GM19438 (cell line): ENCODE results near the gene TXLNG.
"Not testable (repeated sequence)": the region's sequence is repeated elsewhere in the genome, so short reads cannot be mapped to it uniquely, and the experiment has no call there.

Source experiments
- ATAC-seq: cut with Tn5 transposase; IDR thresholded peaks from one replicate; pipeline ENCODE4 v1.9.1; 2021; ENCODE audit warnings: low read depth; ENCODE audit not compliant: unreplicated experiment

Gene TXLNG

GRCh38 chrX:16786139-16786790 lies at the start of gene TXLNG:
TXLNG (plus strand) TSS chrX:16786466; CDS start chrX:16786488, 22 bp downstream.
- ATAC-seq, result peak; percentile 99

- ATAC-seq, result no peak
Measured at GRCh38 chrX:16737024-16737423, 49.2 kb upstream of the TXLNG start.

- ATAC-seq, result no peak
Measured at GRCh38 chrX:16739574-16739973, 46.7 kb upstream of the TXLNG start.

- ATAC-seq, result no peak
Measured at GRCh38 chrX:16743604-16744325, 42.5 kb upstream of the TXLNG start.

GRCh38 chrX:16745102-16745501 lies 41.2 kb upstream of the TXLNG start:
- no peak for ATAC-seq

GRCh38 chrX:16745659-16746058 lies 40.6 kb upstream of the TXLNG start:
- ATAC-seq, result no peak

DNA sequence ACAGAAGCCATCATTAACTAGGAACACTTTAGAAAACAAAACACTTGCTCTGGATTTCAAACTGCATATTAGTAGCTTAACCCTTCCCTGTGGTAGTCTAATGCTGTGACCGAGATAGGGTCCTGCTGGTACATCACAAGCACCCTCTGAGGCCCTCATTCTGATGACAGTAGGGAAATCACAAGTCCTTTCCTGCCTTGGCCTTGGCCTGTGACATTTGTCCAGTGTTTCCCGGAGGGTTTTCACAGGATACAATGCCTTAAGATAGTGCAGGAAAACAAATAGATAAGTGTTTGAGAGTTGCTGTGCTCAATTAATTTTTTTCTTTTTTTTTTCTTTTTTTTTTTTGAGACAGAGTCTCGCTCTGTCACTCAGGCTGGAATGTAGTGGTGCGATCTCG lies 37.8 kb upstream of the TXLNG start:
- ATAC-seq, result no peak

DNA sequence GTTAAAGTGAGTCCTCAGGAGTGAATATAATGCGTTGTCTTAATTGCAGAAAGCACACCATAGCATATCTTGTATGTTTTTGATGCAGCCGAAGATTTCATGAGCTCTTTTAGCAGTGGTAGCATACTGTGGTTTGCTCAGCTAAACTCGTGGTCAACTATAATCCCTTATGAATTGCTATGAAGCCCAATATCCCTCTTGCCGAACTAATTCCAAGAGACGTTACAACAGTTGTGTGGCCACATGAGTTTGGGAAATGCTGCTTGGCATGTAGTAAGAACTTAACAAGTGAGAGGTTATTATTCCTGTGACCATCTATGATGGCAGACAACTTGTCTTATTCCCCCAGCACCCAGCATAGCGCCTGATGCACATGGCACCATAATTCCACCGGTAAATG lies 36.1 kb upstream of the TXLNG start:
- no peak for ATAC-seq

DNA sequence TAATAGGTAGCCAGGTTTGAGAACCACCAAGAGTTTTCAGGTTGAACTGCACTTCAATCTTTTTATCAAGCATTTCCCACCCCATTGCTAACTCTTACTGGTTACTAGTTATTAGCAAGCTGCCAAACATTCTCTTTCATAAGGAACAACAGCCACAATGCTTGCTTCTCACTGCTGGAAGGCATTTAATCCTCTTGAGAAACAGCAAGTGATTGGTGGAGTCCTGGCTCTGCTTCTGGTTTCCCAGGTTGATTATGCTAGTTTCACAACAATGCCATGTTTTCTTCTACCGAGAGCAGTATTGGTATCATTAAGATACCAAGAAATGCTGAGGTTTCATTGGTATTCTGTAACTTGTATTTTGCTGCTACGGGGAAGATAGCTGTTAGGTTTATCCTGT lies 32.2 kb upstream of the TXLNG start:
- no peak for ATAC-seq

DNA sequence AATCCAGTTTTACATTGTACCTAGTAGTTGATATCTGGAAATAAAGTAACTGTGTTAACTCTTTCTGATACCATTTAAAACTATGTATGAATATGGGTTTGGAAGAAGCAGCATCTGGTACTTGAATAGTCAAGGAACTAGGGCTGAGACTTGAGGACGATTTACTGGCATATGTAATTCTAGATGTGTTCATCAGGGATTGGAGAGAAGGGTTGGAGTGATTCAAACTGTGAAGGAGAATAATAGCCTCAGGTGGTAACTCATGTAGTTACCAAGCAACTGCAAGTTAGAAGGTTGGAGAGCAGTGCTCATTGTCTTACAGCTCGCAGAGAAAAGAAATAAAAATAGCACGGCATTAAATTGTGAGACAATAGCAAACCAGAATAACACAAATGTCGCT lies 29.5 kb upstream of the TXLNG start:
- ATAC-seq, result no peak

- not testable (repeated sequence) for ATAC-seq
Measured at GRCh38 chrX:16761500-16761899, 24.8 kb upstream of the TXLNG start.

- no peak for ATAC-seq
Measured at GRCh38 chrX:16762579-16762978, 23.7 kb upstream of the TXLNG start.

GRCh38 chrX:16765594-16765993 lies 20.7 kb upstream of the TXLNG start:
- ATAC-seq, result no peak

DNA sequence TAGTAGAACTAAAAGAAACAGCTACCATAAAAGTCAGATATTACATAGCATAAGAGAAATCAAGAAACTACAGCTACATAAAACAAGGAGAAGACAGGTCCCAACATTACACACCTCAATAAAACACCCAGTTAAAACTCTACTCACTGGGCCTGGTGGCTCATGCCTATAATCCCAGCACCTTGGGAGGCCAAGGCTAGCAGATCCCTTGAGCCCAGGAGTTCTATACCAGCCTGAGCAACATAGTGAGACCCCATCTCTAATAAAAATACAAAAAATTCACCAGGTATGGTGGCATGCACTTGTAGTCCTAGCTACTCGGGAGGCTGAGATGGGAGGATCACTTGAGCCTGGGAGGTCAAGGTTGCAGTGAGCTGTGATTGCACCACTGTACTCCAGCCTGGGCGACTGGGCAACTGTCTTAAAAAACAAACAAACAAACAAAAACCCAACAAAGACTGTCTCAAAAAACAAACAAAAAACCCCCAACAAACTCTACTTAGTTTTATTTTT lies 15.2 kb upstream of the TXLNG start:
- ATAC-seq, result no peak

DNA sequence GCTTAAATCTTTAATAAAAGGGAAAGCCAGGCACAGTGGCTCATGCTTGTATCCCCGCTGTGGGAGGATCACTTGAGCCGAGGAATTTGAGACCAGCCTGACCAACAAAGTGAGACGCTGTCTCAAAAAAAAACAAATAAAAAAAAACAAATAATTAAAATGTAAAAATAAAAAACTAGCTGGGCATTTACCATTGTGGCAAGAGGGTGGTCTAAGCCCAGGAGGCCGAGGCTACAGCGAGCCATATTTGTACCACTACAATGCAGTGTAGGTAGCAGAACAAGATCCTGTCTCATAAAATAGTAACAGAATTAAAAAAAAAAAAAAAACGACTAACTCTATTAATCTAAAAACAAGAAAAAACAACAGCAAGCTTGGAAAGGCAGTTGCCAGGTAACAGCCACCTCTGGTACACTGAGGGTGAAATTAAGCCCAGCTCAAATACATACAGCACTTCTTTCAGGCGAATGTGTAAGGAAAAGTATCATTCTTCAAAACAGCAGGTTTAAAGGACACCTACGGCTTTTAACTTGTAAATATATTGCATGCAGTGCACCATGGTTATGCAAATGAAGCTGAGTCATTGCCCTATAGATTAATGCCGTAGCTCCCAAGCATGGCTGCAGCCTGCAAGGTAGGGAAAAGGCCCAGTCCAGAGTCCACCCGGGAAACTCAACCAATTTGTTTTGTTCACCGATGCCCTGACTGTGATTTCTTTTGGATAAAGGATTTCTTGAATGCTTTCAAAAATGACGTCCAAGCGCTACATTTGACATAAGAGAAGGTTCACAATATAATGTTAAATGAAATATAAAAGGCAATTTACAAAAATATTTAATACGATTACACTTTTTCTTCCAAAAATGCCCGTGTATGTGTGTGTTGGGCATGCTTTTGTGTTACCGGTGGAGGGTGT lies 14.5 kb upstream of the TXLNG start:
- ATAC-seq, result no peak

DNA sequence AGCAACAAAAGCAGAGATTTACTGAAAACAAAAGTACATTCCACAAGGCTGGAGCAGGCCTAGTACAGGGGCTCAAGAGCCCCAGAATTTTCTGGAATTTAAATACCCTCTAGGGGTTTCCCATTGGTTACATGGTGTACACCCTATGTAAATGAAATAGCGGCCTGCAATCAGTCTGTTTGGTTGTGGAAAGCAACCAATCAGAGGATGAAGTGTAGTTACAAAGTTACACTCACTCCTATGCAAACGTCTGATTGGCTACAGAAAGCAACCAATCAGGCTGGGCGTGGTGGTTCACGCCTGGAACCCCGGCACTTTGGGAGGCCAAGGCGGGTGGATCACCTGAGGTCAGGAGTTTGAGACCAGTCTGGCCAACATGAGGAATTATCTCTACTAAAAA lies 13.8 kb upstream of the TXLNG start:
- ATAC-seq, result no peak

GRCh38 chrX:16774746-16775145 lies 11.5 kb upstream of the TXLNG start:
- ATAC-seq, result no peak

- no peak for ATAC-seq
Measured at GRCh38 chrX:16778545-16778944, 7.7 kb upstream of the TXLNG start.

GRCh38 chrX:16778993-16779392 lies 7.3 kb upstream of the TXLNG start:
- no peak for ATAC-seq

- not testable (repeated sequence) for ATAC-seq
Measured at GRCh38 chrX:16779815-16780214, 6.5 kb upstream of the TXLNG start.

DNA sequence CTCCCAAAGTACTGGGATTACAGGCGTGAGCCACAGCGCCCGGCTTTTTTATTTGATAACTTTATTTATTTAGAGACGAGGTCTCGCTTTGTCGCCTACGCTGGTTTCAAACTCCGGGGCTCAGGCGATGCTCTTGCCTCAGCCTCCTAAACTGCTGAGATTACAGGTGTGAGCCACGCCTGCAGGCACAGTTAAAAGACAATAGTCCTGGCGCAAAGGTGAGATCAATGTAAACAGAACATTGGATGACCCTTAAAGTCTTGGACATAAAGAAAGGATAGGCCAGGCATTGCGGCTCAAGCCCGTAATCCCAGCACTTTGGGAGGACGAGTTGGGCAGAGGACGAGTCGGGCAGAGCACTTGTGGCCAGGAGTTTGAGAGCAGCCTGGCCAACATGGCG lies 2.8 kb upstream of the TXLNG start:
- no peak for ATAC-seq
